ENCODE measurements around the gene SCYGR1. TPM values are rescaled to one million over a fixed set of nuclear protein-coding genes. Genes with fewer than 3 reads are reported as not detected.
A peak's percentile ranks its signal among the peaks of the same experiment; 100 is the strongest.

SCYGR1 gene
- total RNA-seq, 1 experiment from 2014 or later, result not detected

- H3K9me3 Mint-ChIP-seq (ENCODE audit: low read depth, unreplicated experiment), result no peaks in the 10 kb centered on the region
- H3K27me3 Mint-ChIP-seq (ENCODE audit: unreplicated experiment), result no peaks in the 10 kb centered on the region
- CTCF ChIA-PET, result interaction anchor here (0.9 kb wide), 1 partner anchor 90 kb away, joined by 3 read pairs; no protein-coding TSS in a partner anchor
- H3K36me3 Mint-ChIP-seq (ENCODE audit: insufficient read depth, unreplicated experiment), result no peaks in the 10 kb centered on the region
- intact Hi-C loops (cut with micrococcal nuclease; ENCODE audit: unreplicated experiment), result loop anchor here (2.0 kb wide), 1 partner anchor 35 kb away; no protein-coding TSS in a partner anchor
- peaks cover 14% of the 10 kb centered on the region for H3K4me1 Mint-ChIP-seq (ENCODE audit: low read depth, unreplicated experiment)
- DNase-seq, result no peak
- H3K4me3 Mint-ChIP-seq (ENCODE audit: low read depth, unreplicated experiment), result no peak overlapping the region
- no peak overlapping the region for H3K27ac Mint-ChIP-seq (ENCODE audit: unreplicated experiment)
- no TSS peak for BruUV-seq (replicated peaks)
- TF ChIP-seq, protein P1, sequence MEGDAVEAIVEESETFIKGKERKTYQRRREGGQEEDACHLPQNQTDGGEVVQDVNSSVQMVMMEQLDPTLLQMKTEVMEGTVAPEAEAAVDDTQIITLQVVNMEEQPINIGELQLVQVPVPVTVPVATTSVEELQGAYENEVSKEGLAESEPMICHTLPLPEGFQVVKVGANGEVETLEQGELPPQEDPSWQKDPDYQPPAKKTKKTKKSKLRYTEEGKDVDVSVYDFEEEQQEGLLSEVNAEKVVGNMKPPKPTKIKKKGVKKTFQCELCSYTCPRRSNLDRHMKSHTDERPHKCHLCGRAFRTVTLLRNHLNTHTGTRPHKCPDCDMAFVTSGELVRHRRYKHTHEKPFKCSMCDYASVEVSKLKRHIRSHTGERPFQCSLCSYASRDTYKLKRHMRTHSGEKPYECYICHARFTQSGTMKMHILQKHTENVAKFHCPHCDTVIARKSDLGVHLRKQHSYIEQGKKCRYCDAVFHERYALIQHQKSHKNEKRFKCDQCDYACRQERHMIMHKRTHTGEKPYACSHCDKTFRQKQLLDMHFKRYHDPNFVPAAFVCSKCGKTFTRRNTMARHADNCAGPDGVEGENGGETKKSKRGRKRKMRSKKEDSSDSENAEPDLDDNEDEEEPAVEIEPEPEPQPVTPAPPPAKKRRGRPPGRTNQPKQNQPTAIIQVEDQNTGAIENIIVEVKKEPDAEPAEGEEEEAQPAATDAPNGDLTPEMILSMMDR (IDR thresholded peaks at IDR 0.05; ENCODE audit: unreplicated experiment), result no peak
Observed at GRCh38 chr2:227415538-227416424, 28.0 kb upstream of the SCYGR1 start.

GRCh38 chr2:227414846-227415245 is 27.1 kb upstream of the SCYGR1 start:
- TF ChIP-seq, protein P1 (IDR thresholded peaks at IDR 0.05; ENCODE audit: unreplicated experiment), result no peak
- CTCF ChIA-PET, result interaction anchor here (0.6 kb wide), 1 partner anchor 131 kb away, joined by 3 read pairs; no protein-coding TSS in a partner anchor
- Mint-ChIP-seq H3K27ac (ENCODE audit: unreplicated experiment) (peak overlapping the region; percentile 48), H3K36me3 (ENCODE audit: insufficient read depth, unreplicated experiment) (no peaks in the 10 kb centered on the region), H3K4me3 (ENCODE audit: low read depth, unreplicated experiment) (no peak overlapping the region), H3K4me1 (ENCODE audit: low read depth, unreplicated experiment) (peaks cover 14% of the 10 kb centered on the region), H3K9me3 (ENCODE audit: low read depth, unreplicated experiment) (no peaks in the 10 kb centered on the region), H3K27me3 (ENCODE audit: unreplicated experiment) (no peaks in the 10 kb centered on the region)
- BruUV-seq (replicated peaks), result no TSS peak
- intact Hi-C loops (cut with micrococcal nuclease; ENCODE audit: unreplicated experiment), result loop anchor here (2.0 kb wide), 1 partner anchor 36 kb away; no protein-coding TSS in a partner anchor
- no peak for DNase-seq

DNA sequence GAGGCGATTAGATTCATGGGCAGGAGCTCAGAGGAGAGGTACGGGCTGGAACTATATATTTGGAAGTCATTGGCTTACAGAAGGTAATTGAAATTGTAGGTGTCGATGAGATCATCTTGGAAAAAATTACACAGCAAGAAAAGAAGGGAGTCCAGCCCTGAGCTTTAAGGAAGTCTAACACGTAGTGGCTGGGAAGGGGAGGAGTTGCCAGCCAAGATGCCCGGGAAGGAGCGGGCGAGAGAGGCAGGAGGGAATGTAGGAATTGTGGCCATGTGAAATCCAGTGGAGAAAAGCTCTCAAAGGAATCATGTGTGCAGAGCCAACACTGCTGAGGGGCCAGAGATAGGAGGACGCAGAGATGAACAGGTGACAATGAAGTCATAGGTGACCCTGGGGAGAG is 25.6 kb upstream of the SCYGR1 start:
- CTCF ChIA-PET, result no interaction called here
- no TSS peak for BruUV-seq (replicated peaks)
- TF ChIP-seq, protein P1 (IDR thresholded peaks at IDR 0.05; ENCODE audit: unreplicated experiment), result no peak

GRCh38 chr2:227412877-227413276 is 25.1 kb upstream of the SCYGR1 start:
- H3K9me3 Mint-ChIP-seq (ENCODE audit: low read depth, unreplicated experiment), result no peaks in the 10 kb centered on the region
- no peak for DNase-seq
- H3K36me3 Mint-ChIP-seq (ENCODE audit: insufficient read depth, unreplicated experiment), result peaks cover 2% of the 10 kb centered on the region
- TF ChIP-seq, protein P1 (IDR thresholded peaks at IDR 0.05; ENCODE audit: unreplicated experiment), result no peak
- intact Hi-C loops (cut with micrococcal nuclease; ENCODE audit: unreplicated experiment), result no loop called here
- BruUV-seq (replicated peaks), result no TSS peak
- H3K4me3 Mint-ChIP-seq (ENCODE audit: low read depth, unreplicated experiment), result no peak overlapping the region
- peaks cover 18% of the 10 kb centered on the region for H3K4me1 Mint-ChIP-seq (ENCODE audit: low read depth, unreplicated experiment)
- CTCF ChIA-PET, result no interaction called here
- no peak overlapping the region for H3K27ac Mint-ChIP-seq (ENCODE audit: unreplicated experiment)
- H3K27me3 Mint-ChIP-seq (ENCODE audit: unreplicated experiment), result no peaks in the 10 kb centered on the region

More for the DNA sequence above, 25.6 kb upstream of the SCYGR1 start:
- H3K4me1 Mint-ChIP-seq (ENCODE audit: low read depth, unreplicated experiment), result peaks cover 14% of the 10 kb centered on the region
- intact Hi-C loops (cut with micrococcal nuclease; ENCODE audit: unreplicated experiment), result no loop called here
- H3K27me3 Mint-ChIP-seq (ENCODE audit: unreplicated experiment), result no peaks in the 10 kb centered on the region
- DNase-seq, result no peak
- H3K36me3 Mint-ChIP-seq (ENCODE audit: insufficient read depth, unreplicated experiment), result no peaks in the 10 kb centered on the region
- no peak overlapping the region for H3K27ac Mint-ChIP-seq (ENCODE audit: unreplicated experiment)
- no peak overlapping the region for H3K4me3 Mint-ChIP-seq (ENCODE audit: low read depth, unreplicated experiment)
- no peaks in the 10 kb centered on the region for H3K9me3 Mint-ChIP-seq (ENCODE audit: low read depth, unreplicated experiment)

All from Calu3 (cell line).